Esophagus muscularis mucosa (tissue), 4 donors: ENCODE data around the gene DCAF8L2.

Experiments
- EP300 ChIP-seq: sonication (generic); formaldehyde crosslinking; IDR thresholded peaks from one replicate; pipeline ENCODE4 v1.6.1; 2017; ENCODE audit warnings: antibody characterized with exemption
- POLR2A ChIP-seq: fragments of 450-650 bp; IDR thresholded peaks from one replicate; pipeline ENCODE4 v1.6.1; 2017; ENCODE audit warnings: antibody characterized with exemption, moderate library complexity, mild to moderate bottlenecking, low read depth
- POLR2AphosphoS5 ChIP-seq, 2 donors: sonication (generic); formaldehyde crosslinking; IDR thresholded peaks; one replicate each; pipeline ENCODE4 v1.6.1; 2017; ENCODE audit warnings: antibody characterized with exemption in 2 of 2
- TF ChIP-seq, protein P1 (sequence below), 3 experiments: fragments of 200-600 bp in 2 of 3; fragments of 450-650 bp in 1 of 3; sonication (generic) in 2 of 3; IDR thresholded peaks; one replicate each; pipeline ENCODE4 v1.5.1; 2017 to 2019; ENCODE audit warnings: antibody characterized with exemption in 3 of 3, mild to moderate bottlenecking in 2 of 3, moderate library complexity in 1 of 3

DNA sequence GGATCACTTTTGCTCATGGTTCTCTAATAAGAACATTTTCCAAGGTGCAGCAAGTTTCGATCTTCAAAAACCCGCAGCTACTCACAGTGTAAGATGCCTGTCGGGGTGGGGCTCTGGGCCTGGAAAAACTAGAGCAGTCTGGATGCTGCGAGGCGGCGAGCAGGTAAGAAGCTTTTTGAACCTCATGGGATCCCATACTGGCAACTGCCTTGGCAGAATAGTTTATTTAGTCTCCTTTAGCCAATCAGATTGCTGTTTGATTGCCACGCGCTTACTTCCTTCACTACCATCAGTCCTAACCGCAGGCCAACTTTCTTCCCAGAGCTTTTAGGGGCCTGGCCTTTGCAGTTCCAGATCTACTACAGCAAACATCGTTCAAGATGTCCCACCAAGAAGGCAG is 156.4 kb downstream of the DCAF8L2 start:
- TF ChIP-seq, protein P1, sequence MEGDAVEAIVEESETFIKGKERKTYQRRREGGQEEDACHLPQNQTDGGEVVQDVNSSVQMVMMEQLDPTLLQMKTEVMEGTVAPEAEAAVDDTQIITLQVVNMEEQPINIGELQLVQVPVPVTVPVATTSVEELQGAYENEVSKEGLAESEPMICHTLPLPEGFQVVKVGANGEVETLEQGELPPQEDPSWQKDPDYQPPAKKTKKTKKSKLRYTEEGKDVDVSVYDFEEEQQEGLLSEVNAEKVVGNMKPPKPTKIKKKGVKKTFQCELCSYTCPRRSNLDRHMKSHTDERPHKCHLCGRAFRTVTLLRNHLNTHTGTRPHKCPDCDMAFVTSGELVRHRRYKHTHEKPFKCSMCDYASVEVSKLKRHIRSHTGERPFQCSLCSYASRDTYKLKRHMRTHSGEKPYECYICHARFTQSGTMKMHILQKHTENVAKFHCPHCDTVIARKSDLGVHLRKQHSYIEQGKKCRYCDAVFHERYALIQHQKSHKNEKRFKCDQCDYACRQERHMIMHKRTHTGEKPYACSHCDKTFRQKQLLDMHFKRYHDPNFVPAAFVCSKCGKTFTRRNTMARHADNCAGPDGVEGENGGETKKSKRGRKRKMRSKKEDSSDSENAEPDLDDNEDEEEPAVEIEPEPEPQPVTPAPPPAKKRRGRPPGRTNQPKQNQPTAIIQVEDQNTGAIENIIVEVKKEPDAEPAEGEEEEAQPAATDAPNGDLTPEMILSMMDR (IDR thresholded peaks at IDR 0.05) = no peak
- TF ChIP-seq POLR2A = no peak
- no peak for TF ChIP-seq POLR2AphosphoS5 (IDR thresholded peaks at IDR 0.05)
- no peak for TF ChIP-seq EP300
